ENCODE data around the gene MTUS2.

GRCh38 chr13:28859717-28860116 lies 39.6 kb downstream of the MTUS2 start:
- no peak for TF ChIP-seq EP300 (conservative IDR thresholded peaks at IDR 0.05; ENCODE audit: poor library complexity, severe bottlenecking)
- TF ChIP-seq POLR2AphosphoS5 (IDR thresholded peaks at IDR 0.05) = no peak

Measured in neural cell (in vitro differentiated cells).